ENCODE results near the gene OSCP1.

GRCh38 chr1:36384542-36385409 is 65.5 kb downstream of the OSCP1 start:
- TF ChIP-seq CTCF (conservative IDR thresholded peaks at IDR 0.05; ENCODE audit: low read depth, low read length): no peak
- TF ChIP-seq EZH2 (IDR thresholded peaks at IDR 0.05; ENCODE audit: borderline replicate concordance, low read depth, low read length, poor library complexity, severe bottlenecking): no peak
